ENCODE results near the gene MYO1D. TPM values are rescaled to one million over a fixed set of nuclear protein-coding genes. Genes with fewer than 3 reads are reported as not detected.

The MYO1D gene
- total RNA-seq, 2 donors from 2014 or later, result 238 to 382 TPM

GRCh38 chr17:32483451-32484019, 393.4 kb downstream of the MYO1D start:
- Histone ChIP-seq H3K4me3 (no peak overlapping the region), H3K9me3 (no peaks in the 10 kb centered on the region), H3K9ac (ENCODE audit: low read depth in 2 of 2, low read length in 2 of 2) (no peak overlapping the region), H3K27me3 (no peaks in the 10 kb centered on the region), H3K36me3 (peaks cover 4% of the 10 kb centered on the region), H3K4me1 (no peaks in the 10 kb centered on the region), H3K27ac (no peak overlapping the region)
- peak; percentile 37 for DNase-seq
- intact Hi-C loops (cut with DNase I), result loop anchor here (10.0 kb wide), 1 partner anchor 271 kb away; no protein-coding TSS in a partner anchor
- TF ChIP-seq CTCF (IDR thresholded peaks at IDR 0.05), result peak; percentile 35

- intact Hi-C loops (cut with DNase I), result loop anchor here (10.0 kb wide), 1 partner anchor 272 kb away; no protein-coding TSS in a partner anchor
- TF ChIP-seq CTCF (IDR thresholded peaks at IDR 0.05), result no peak
- Histone ChIP-seq H3K9ac (ENCODE audit: low read depth in 2 of 2, low read length in 2 of 2) (no peak overlapping the region), H3K36me3 (peaks cover 12% of the 10 kb centered on the region), H3K4me3 (no peak overlapping the region), H3K27me3 (no peaks in the 10 kb centered on the region), H3K27ac (no peak overlapping the region), H3K4me1 (no peaks in the 10 kb centered on the region), H3K9me3 (no peaks in the 10 kb centered on the region)
- no peak for DNase-seq
Observed at GRCh38 chr17:32482568-32483320, 394.2 kb downstream of the MYO1D start.

- H3K9ac ChIP-seq (ENCODE audit: low read depth in 2 of 2, low read length in 2 of 2), result no peak overlapping the region
- no peaks in the 10 kb centered on the region for H3K27me3 ChIP-seq
- no peak for DNase-seq
- no peak for TF ChIP-seq CTCF (IDR thresholded peaks at IDR 0.05)
- H3K4me3 ChIP-seq, result no peak overlapping the region
- H3K27ac ChIP-seq, result no peak overlapping the region
- peaks cover 16% of the 10 kb centered on the region for H3K36me3 ChIP-seq
- intact Hi-C loops (cut with DNase I), result loop anchor here (10.0 kb wide), 1 partner anchor 274 kb away; no protein-coding TSS in a partner anchor
- no peaks in the 10 kb centered on the region for H3K4me1 ChIP-seq
- no peaks in the 10 kb centered on the region for H3K9me3 ChIP-seq
Observed at GRCh38 chr17:32481193-32481592, 395.7 kb downstream of the MYO1D start.

GRCh38 chr17:32479074-32479617, 397.8 kb downstream of the MYO1D start:
- no peaks in the 10 kb centered on the region for H3K27me3 ChIP-seq
- intact Hi-C loops (cut with DNase I), result loop anchor here (10.0 kb wide), 1 partner anchor 256 kb away; no protein-coding TSS in a partner anchor
- no peak overlapping the region for H3K4me3 ChIP-seq
- peaks cover 22% of the 10 kb centered on the region for H3K36me3 ChIP-seq
- H3K4me1 ChIP-seq, result no peaks in the 10 kb centered on the region
- H3K9me3 ChIP-seq, result no peaks in the 10 kb centered on the region
- no peak for DNase-seq
- no peak for TF ChIP-seq CTCF (IDR thresholded peaks at IDR 0.05)
- no peak overlapping the region for H3K9ac ChIP-seq (ENCODE audit: low read depth in 2 of 2, low read length in 2 of 2)
- H3K27ac ChIP-seq, result no peak overlapping the region

GRCh38 chr17:32477220-32477619, 399.7 kb downstream of the MYO1D start:
- Histone ChIP-seq H3K4me3 (no peak overlapping the region), H3K27ac (no peak overlapping the region), H3K9ac (ENCODE audit: low read depth in 2 of 2, low read length in 2 of 2) (no peak overlapping the region), H3K9me3 (no peaks in the 10 kb centered on the region), H3K36me3 (peaks cover 27% of the 10 kb centered on the region), H3K4me1 (no peaks in the 10 kb centered on the region), H3K27me3 (no peaks in the 10 kb centered on the region)
- TF ChIP-seq CTCF (IDR thresholded peaks at IDR 0.05), result no peak
- DNase-seq, result no peak
- intact Hi-C loops (cut with DNase I), result loop anchor here (10.0 kb wide), 1 partner anchor 258 kb away; no protein-coding TSS in a partner anchor
